HK-2 (cell line): ENCODE data around the gene FGGY.
"Not testable (repeated sequence)": the region's sequence is repeated elsewhere in the genome, so short reads cannot be mapped to it uniquely, and the experiment has no call there.

Source experiments
- DNase-seq: peaks from one replicate; pipeline ENCODE4 v3.0.0-alpha.2; 2018; ENCODE audit not compliant: unreplicated experiment

The FGGY gene

DNA sequence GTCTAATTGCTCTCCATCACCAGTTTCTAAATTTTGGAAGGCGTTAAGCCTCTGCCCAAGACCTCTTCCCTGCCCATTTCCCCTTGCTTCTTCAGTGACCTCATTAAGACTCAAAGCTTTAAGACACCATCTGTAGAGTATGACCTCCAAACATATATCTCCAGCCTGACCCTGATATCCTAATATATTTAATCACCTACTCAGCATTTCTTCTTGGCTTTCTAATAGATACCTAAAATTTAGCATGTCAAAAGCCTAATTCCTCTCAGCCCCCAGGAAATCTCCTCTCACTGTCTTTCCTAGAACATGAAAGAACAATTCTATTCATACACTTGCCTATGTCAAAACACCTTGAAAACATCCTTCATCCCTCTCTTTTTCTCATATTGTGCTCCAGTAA, 282.3 kb downstream of the FGGY start:
- DNase-seq: no peak

DNA sequence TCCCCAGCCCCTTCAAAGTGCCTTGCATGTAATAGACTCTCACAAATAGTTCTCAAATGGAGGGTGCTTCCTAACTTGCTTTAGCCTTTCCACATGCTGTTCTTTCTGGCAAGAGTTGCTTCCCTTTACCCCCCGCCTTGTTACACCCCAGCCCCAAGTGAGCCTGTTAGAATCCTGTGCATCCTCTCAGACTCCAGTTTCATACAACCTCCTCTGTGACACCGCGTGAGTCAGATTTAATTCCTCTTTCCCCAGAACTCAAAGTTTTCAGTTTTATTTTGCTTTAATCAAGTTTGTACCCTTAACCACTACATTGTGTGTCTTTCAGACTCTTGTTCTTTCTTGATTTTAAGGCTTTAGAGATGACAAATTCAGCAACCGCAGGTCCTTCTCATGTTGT, 283.4 kb downstream of the FGGY start:
- DNase-seq: no peak

DNA sequence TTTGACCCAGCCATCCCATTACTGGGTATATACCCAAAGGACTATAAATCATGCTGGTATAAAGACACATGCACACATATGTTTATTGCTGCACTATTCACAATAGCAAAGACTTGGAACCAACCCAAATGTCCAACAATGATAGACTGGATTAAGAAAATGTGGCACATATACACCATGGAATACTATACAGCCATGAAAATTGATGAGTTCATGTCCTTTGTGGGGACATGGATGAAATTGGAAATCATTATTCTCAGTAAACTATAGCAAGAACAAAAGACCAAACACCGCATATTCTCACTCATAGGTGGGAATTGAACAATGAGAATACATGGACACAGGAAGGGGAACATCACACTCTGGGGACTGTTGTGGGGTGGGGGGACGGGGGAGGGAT, 295.5 kb downstream of the FGGY start:
- not testable (repeated sequence) for DNase-seq

DNA sequence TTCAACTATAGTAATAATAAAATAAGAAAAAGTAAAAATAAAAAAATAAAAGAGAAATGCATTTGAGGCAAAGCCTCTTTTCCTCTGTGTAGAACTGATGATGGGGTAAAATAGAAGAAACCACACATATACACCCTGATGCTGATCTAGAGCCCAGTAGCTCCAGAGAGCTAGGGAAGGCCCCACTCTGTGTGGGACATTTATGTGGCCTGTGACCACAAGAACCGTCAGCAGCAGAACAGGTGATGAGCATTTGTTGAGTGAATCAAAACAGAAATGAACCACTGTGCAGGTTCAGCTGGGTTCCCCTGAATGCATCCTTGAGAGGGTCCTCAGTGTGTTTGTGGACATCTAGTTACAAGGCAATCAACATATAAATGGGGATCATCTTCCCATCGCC, 296.0 kb downstream of the FGGY start:
- no peak for DNase-seq

DNA sequence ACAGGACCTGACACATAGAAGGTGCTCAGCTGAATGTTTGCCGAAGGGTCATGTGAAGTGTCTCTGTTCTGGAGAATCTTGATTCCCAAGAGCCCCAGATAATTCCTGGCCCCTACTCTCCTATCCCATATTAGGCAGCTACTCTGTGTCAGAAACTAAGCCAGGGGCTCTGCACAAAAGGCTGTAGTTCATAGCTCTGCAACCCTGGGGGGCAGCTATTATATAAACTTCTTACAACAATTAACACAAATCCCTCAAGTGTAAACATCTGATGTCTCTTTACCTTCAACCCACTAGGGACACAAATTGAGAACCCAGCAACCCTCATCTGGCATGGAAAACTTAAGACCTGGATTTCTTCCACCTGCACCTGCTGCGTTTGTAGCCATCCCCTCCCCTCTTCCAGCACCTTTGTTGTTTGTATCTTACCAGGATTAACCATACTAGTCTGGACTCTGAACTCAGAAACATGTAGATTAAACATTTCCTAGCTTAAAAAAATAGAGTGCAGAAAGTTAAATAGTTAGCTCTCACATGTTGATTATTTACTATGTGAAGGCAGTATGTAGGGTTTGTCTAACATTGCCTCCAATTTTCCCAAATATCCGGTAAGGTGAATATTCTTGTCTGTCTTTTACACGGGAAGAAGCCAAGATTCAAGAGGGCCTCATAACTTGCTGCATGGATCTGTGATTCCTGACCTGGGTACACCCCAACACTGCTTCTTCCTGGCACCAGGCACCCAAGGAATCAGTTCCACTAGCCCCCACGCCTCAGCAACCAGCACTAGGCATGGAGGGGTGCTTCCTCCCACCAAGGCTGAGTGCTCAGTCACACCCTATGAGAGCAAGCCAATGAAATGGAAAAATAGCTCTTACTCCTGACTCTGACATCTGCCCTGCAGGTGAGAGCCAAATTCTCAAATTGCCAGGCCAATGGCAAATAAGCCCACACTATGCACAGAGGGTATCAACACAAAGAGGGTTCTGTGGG, 297.2 kb downstream of the FGGY start:
- DNase-seq: no peak

DNA sequence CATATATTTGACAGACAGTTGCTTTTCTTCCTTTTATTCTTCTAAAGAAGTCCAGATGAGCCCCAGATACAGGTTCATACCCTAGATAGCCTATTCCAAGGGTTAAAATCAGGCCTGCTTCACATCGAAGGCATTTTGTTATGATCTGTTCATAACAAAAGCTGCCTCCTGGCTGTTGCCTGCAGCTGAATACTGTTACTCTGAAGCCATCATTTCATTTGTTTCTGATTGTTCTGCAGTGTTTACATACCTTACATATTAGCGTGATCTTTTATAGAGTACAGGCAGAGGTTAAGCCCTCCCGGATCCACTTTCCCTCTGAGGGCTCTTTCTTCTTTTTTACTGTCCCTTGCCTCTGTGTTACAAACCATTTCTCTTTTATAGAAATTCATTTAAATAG, 298.9 kb downstream of the FGGY start:
- no peak for DNase-seq

DNA sequence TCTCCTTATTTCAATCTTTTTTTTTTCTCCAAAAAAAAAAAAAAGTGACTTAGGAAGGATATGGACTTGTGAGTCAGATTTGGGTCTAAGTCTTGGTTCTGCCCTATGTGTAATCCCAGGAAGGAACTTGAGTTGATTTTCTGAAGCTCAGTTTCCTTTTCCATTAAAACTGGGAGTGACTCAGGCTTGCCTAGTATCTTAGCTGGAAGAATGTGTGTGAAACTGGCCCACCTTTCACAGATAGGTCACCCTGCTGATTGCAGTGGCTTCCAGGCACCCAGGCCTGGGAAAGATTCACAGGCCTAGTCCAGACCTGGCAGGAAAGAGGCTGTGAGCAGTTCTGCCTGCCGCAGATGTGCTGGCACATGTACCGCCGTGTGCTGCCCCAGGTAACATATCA, 299.5 kb downstream of the FGGY start:
- DNase-seq: no peak

DNA sequence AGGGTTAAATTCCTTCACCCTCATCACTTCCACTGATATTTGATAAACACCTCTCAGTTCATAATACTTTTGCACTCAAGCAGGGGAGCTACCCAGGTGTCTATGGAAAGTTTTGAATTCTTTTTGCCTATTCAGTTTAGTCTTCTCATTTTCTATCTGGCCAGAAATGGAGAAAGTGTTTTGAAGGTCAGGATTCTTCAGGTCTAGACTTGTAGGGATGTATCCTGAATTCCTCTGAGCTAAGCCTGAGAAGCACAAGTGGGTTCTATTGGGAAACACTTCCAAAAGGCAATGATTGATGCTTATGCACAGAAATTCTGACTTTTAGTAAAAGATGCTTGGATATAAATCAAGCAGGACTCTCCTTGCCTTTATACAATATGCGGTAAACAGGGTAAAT, 300.1 kb downstream of the FGGY start:
- DNase-seq: no peak

DNA sequence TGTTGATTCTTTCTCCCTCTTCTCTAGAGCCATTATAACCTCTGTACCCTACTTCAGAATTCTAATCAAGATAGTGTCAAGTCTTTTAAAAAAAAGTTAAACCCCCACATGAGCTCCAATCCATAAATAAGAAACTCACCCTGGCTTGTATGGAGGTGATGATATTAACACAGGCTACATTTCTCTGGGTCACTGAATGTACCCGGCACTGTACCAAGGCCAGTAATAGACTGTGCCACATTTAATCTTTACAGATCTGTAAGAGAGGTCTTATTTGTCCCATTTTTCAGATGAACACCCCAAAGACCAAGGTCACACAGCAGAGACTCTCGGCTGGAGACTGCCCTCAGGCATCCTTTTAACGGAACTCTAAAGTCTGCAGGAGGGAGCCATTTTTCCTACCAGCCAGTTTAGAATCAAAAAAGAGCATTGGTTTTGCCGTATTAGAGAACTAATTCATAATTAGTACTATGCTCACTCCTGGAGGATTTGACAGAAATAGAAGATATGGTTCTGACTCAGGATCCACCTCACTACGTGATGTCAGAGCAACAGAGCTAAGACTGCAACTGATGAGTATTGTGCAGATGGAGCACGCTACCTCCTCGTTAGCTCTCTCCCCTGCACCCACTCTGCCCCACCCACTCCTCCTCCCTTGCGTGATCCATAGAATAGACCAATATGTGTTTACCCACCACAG, 300.7 kb downstream of the FGGY start:
- no peak for DNase-seq

DNA sequence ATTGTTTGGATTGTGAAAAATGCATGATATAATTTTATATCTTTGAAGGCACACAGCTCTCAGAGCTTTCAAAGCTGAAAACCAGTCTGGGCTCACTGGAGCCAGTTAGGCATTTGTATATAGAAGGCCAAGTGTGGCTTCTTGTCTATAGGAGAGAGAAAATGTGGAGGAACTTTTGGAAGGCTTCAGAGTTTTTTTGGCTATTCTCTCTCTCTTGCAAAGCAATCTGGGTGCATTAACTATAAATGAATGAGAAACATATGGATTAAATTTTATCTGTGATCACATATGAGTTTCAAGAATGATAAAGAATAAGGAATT, 301.2 kb downstream of the FGGY start:
- DNase-seq: no peak

DNA sequence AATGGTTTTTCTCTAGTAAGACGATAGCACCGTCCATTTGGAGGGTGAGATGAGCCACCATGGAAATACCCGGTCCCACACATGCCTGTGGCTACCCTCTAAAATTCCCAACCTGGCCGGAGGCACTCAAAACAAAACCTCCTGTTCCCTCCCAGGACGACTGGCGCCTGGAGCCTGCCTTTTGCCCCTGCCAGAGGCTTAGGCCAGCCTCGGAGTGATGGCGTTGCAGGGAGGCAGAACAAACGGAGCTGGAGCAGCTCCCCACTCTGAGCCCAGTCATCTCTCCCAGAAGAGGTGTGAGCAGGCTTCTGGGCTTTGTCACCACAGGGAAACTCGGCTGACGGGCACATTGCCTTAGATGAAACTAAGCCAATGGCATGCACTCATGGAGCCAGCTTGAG, 304.1 kb downstream of the FGGY start:
- peak; percentile 36 for DNase-seq

DNA sequence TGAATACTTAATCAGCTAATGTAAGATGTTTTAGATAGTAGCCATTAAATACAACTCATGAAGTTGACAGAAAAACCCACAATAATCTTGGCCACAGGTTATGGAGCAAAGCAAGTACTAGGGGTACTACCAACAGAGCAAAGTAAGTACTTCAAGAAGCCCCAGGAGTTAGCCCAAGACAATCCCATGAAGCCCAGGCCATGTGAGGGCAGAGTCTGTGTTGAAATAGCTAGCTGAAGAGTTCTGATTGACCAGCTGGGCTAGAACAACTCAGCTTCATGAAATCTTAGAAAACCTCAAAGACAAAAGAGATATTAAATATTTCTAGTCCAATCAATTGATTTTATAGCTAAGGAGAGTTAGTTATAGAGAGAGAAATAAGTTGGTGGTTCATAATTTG, 304.9 kb downstream of the FGGY start:
- DNase-seq: no peak

DNA sequence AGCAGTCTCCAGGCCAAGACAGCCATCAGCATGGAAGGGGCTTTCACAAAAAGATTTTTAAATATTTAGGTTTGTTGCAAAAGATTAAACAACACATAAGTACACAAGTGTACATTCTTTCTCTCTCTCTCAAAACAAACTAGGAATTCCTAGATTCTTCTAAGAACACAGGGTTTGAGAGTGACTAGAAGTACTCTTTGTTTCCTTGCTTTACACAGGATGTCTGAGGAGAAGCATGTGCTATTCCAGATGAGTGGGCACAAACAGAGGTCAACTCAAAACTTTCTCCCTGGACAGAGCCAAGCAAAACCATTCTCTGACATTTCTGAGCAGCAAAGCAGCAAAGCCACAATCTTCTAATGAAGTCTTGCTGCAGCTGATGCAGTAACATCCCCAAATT, 307.3 kb downstream of the FGGY start:
- no peak for DNase-seq

DNA sequence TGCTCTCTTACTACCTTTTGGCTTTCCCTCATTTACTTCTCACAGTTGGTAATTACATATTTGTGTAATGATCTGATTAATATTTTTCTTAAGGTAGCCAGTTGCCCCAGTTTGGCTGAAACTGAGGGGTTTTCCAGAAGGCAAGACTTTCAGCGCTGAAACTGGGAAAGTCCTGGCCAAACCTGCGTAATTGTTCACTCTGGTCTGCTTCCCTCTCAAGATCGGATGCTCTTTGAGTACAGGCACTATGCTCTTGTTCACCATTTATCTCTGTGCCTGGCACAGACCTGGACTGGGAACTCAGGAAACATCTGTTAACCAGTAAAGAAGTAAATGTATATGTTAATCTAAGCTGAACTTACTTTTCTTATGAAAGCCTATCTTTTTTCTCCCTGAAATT, 308.3 kb downstream of the FGGY start:
- DNase-seq: no peak

DNA sequence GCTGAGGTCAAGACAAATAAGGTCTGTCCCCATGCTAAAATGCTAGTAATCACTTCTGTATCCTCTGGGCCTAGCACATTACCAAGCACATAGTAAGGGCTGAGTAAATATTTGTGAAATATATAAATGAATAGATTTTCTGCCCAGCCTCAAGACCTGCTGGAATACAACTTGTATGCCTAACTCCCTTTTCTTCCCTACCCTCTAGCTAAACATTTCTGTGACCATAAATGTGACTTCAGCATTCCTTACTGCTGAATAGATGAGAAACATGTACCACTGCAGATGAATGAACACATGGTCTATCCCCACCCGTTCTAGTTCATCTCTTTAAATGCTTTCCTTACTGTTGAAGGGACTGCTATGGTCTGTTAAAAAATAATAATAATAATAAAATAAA, 308.9 kb downstream of the FGGY start:
- no peak for DNase-seq

DNA sequence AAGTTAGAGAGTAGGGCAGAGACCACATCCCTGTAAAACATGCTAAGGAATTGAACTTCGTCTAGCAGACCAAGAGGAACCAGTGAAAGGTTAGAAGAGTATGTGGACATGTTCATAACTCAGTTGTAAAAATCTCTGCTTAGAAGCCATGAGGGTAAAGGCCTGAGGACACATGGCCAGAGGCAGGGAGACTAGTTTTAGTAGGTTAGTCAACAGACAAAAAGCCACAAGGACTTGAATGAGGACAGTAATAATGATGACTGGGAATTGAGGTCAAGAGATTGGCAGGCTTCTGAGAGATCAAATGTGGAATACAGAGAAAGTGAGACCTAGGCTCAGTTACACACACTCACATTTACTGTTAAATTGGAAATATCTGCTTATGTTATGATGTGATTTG, 312.4 kb downstream of the FGGY start:
- DNase-seq: no peak

DNA sequence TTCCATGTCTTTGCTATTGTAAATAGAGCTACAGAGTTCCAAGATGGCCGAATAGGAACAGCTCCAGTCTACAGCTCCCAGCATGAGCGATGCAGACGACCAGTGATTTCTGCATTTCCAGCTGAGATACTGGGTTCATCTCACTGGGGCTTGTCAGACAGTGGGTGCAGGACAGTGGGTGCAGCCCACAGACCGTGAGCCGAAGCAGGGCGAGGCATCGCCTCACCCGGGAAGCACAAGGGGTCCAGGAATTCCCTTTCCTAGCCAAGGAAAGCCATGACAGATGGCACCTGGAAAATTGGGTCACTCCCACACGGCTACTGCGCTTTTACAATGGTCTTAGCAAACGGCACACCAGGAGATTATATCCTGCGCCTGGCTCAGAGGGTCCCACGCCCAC, 313.6 kb downstream of the FGGY start:
- not testable (repeated sequence) for DNase-seq

DNA sequence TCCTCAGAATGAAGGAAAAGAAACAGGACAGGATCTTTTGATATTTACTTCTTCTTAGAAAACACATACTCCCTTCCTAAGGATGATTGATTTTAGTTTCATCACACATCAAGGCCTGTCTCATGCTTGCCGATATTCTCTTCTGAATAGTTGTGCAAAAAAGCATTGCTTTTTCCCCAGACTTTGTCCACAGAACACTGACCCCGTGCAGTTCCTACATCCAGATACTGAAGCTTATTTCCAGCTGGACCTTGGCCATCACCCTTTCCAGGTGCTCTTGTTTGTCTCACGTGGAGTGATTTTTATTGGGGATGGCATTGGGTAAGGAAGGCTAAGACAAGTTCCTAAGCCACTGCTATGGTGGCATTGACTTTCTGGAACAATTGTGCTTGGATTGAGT, 320.5 kb downstream of the FGGY start:
- DNase-seq: no peak

DNA sequence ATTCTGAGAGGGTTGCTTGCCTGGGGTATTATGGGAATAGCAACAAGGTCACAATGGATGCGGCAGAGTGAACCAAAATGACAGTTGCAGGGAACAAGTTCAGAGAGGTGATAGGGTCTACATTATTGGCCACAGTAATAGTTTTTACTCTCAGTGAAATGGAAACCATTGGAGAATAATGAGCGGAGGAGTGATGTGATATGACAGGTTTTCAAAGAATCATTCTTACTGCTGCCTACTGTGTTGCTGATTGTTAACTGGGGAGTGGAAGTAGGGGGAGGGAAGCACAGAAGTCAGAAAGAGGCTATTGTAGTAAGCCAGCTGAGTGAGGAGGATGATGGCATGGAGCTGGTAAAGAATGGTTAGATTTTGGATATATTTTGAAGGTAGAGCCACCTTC, 322.7 kb downstream of the FGGY start:
- DNase-seq: no peak

DNA sequence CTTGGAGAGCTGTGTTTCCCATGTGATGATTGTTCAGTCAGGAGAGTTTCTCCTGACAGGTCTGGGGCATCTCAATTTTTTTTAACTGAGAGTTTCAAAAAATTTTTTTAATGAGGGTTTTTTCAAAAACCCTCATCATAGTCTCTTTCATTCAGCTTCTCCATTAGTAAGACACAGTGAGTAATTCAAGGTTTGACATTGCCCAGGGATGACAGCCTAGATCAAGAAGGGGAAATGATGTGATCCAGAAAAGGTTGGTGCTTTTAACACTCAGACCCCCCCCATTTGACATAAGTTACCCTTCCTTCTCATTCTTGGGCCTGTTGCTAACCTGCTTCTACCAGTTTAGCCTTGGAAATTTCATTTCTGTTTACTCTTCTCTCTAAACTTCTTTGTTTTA, 328.5 kb downstream of the FGGY start:
- DNase-seq: no peak

DNA sequence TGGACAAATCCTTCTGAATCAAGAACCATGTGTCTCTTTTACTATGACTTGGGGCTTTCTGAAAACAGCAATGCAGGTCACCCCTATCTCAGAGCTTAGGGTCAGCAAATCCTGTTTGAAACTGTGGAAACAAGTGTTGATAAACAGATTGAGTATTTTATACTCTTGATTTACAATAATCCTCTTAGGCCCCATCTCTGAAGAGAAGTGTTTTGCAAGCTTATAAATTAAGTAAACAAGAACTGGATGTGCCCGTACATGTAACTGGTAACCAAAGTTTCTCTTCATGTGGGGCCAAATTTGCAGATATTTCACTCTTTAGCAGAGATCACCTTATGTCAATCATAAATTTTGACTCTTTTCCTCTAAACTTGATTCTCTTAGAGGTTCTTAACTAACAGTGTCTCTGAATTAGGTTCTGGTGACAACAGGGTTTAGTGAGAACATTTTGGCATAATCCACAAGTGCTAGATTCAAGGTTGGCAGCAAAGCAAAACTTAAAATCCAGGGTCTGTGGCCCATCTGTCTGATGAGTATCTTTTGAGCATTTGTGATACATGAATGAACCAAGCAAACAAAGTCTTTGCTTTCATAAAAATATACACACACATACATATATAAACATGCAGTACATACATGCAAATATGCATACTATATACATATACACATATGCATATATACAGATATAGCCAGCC, 334.8 kb downstream of the FGGY start:
- DNase-seq: no peak

DNA sequence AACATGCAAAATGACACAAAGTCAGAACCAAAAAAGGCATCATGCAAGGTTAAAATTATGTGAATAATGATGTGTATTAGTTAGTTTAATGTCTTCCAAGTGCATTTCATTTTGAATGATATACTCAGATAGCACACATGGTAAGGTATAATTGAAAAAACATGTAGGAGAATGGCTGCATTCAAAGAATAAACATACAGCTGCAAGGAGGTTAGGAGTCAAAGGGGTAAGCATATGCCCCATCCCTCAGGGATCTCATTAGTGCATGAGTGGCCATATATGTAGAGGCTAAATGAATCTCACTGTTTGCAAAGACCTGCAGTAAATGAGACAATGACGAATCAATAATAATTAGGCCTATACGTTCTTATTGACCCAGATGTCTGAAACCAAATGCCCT, 338.2 kb downstream of the FGGY start:
- DNase-seq: no peak

DNA sequence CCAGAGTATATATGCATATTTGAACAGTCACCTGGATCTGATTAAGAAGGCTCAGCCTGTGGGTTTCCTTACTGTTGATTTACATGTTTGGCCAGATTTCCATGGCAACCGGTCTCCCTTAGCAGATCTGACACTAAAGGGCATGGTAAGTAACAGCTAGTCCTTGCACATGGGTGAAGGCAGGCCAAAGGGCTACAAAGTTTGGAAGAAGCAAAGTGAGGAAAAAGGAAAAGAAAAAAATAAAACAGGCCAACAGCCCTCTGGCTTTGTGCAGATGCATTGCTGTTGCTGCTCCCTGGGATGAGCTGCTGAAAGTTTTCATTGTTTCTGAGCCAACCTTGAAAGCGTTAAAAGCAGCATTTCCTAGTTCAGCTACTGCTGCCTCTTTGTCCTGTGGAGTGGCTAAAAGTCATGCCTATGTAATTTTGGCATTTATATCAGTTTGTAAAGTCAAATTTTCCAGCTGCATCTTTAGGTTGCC, 341.4 kb downstream of the FGGY start:
- DNase-seq: no peak
